ENCODE results near the gene IQSEC1.

IQSEC1 gene

GRCh38 chr3:13025090-13025489 lies 48.1 kb downstream of the IQSEC1 start:
- TF ChIP-seq CTCF (IDR thresholded peaks at IDR 0.05; ENCODE audit: extremely low read depth, missing control alignments), result no peak

GRCh38 chr3:13024765-13025065 lies 48.5 kb downstream of the IQSEC1 start:
- no peak for DNase-seq (ENCODE audit: low spot score)
- no peak for TF ChIP-seq CTCF (IDR thresholded peaks at IDR 0.05; ENCODE audit: extremely low read depth, missing control alignments)

More at GRCh38 chr3:13025090-13025489, 48.1 kb downstream of the IQSEC1 start:
- DNase-seq (ENCODE audit: low spot score), result no peak

GRCh38 chr3:13023971-13024764 lies 49.1 kb downstream of the IQSEC1 start:
- DNase-seq (ENCODE audit: low spot score), result no peak
- TF ChIP-seq CTCF (IDR thresholded peaks at IDR 0.05; ENCODE audit: extremely low read depth, missing control alignments), result no peak

GRCh38 chr3:13023235-13023970 lies 49.8 kb downstream of the IQSEC1 start:
- TF ChIP-seq CTCF (IDR thresholded peaks at IDR 0.05; ENCODE audit: extremely low read depth, missing control alignments), result no peak
- DNase-seq (ENCODE audit: low spot score), result no peak

GRCh38 chr3:13022348-13023234 lies 50.6 kb downstream of the IQSEC1 start:
- no peak for TF ChIP-seq CTCF (IDR thresholded peaks at IDR 0.05; ENCODE audit: extremely low read depth, missing control alignments)

GRCh38 chr3:13021141-13022114 lies 51.8 kb downstream of the IQSEC1 start:
- DNase-seq (ENCODE audit: low spot score), result peak; percentile 66

More at GRCh38 chr3:13022348-13023234, 50.6 kb downstream of the IQSEC1 start:
- DNase-seq (ENCODE audit: low spot score), result peak; percentile 67

More at GRCh38 chr3:13021141-13022114, 51.8 kb downstream of the IQSEC1 start:
- no peak for TF ChIP-seq CTCF (IDR thresholded peaks at IDR 0.05; ENCODE audit: extremely low read depth, missing control alignments)

Measured in GM20000 (cell line).